Endothelial cell (in vitro differentiated cells): ENCODE results near the gene WFS1. TPM values are rescaled to one million over a fixed set of nuclear protein-coding genes. Genes with fewer than 3 reads are reported as not detected.

Source experiments
- DNase-seq: peaks from one replicate; pipeline ENCODE4 v3.0.0; 2021; ENCODE audit warnings: low spot score
- H3K27ac Mint-ChIP-seq: one replicate; pipeline ENCODE4 v1.8.0; 2021; ENCODE audit warnings: mixed read lengths, inconsistent platforms; ENCODE audit not compliant: unreplicated experiment
- H3K27me3 Mint-ChIP-seq: one replicate; pipeline ENCODE4 v1.8.0; 2021; ENCODE audit warnings: mild to moderate bottlenecking, moderate library complexity, mixed read lengths, inconsistent platforms; ENCODE audit not compliant: unreplicated experiment
- H3K36me3 Mint-ChIP-seq: one replicate; pipeline ENCODE4 v1.8.0; 2021; ENCODE audit warnings: mild to moderate bottlenecking, low read depth, mixed read lengths, inconsistent platforms; ENCODE audit not compliant: unreplicated experiment
- H3K4me1 Mint-ChIP-seq: one replicate; pipeline ENCODE4 v1.8.0; 2021; ENCODE audit warnings: mild to moderate bottlenecking, mixed read lengths, inconsistent platforms; ENCODE audit not compliant: unreplicated experiment
- H3K4me3 Mint-ChIP-seq: one replicate; pipeline ENCODE4 v1.8.0; 2021; ENCODE audit warnings: mild to moderate bottlenecking, mixed read lengths, inconsistent platforms; ENCODE audit not compliant: unreplicated experiment
- H3K9me3 Mint-ChIP-seq: one replicate; pipeline ENCODE4 v1.8.0; 2021; ENCODE audit warnings: mixed read lengths, inconsistent platforms; ENCODE audit not compliant: unreplicated experiment
- CTCF ChIP-seq: fragments of 200-600 bp; sonication (generic); IDR thresholded peaks from one replicate; pipeline ENCODE4 v1.5.0; 2021; ENCODE audit warnings: antibody characterized with exemption; ENCODE audit not compliant: unreplicated experiment
- total RNA-seq: library from RNA; stranded (reverse); fragmentation: NEBNext Ultra II Directional; extraction: Animal tissue kit (Norgen Biotek cat#: 25700); gene quantifications from one replicate; pipeline ENCODE4 v1.2.1, GENCODE V29; 2021; ENCODE audit not compliant: unreplicated experiment

The WFS1 gene
- total RNA-seq, 1 donor from 2014 or later: 53.2 TPM

GRCh38 chr4:6235012-6235411 is 34.6 kb upstream of the WFS1 start:
- TF ChIP-seq CTCF: no peak
- DNase-seq: no peak
- no peak overlapping the region for H3K27ac Mint-ChIP-seq
- H3K27me3 Mint-ChIP-seq: peaks cover 2% of the 10 kb centered on the region
- H3K9me3 Mint-ChIP-seq: no peaks in the 10 kb centered on the region
- H3K36me3 Mint-ChIP-seq: no peaks in the 10 kb centered on the region
- H3K4me3 Mint-ChIP-seq: no peak overlapping the region
- H3K4me1 Mint-ChIP-seq: no peaks in the 10 kb centered on the region

GRCh38 chr4:6235901-6236640 is 33.6 kb upstream of the WFS1 start:
- no peak for TF ChIP-seq CTCF
- no peak overlapping the region for H3K27ac Mint-ChIP-seq
- no peaks in the 10 kb centered on the region for H3K36me3 Mint-ChIP-seq
- no peak overlapping the region for H3K4me3 Mint-ChIP-seq
- peaks cover 2% of the 10 kb centered on the region for H3K27me3 Mint-ChIP-seq
- no peak for DNase-seq
- H3K4me1 Mint-ChIP-seq: no peaks in the 10 kb centered on the region
- no peaks in the 10 kb centered on the region for H3K9me3 Mint-ChIP-seq

- Mint-ChIP-seq H3K36me3 (no peaks in the 10 kb centered on the region), H3K4me3 (no peak overlapping the region), H3K9me3 (no peaks in the 10 kb centered on the region), H3K4me1 (no peaks in the 10 kb centered on the region), H3K27me3 (peaks cover 3% of the 10 kb centered on the region), H3K27ac (no peak overlapping the region)
- no peak for TF ChIP-seq CTCF
- DNase-seq: no peak
Measured at GRCh38 chr4:6236816-6237390, 32.7 kb upstream of the WFS1 start.

GRCh38 chr4:6239486-6239885 is 30.2 kb upstream of the WFS1 start:
- no peak overlapping the region for H3K4me3 Mint-ChIP-seq
- DNase-seq: no peak
- H3K36me3 Mint-ChIP-seq: no peaks in the 10 kb centered on the region
- TF ChIP-seq CTCF: no peak
- H3K4me1 Mint-ChIP-seq: no peaks in the 10 kb centered on the region
- no peak overlapping the region for H3K27ac Mint-ChIP-seq
- peaks cover 4% of the 10 kb centered on the region for H3K27me3 Mint-ChIP-seq
- no peaks in the 10 kb centered on the region for H3K9me3 Mint-ChIP-seq

GRCh38 chr4:6239968-6240367 is 29.7 kb upstream of the WFS1 start:
- no peak for TF ChIP-seq CTCF
- Mint-ChIP-seq H3K27ac (no peak overlapping the region), H3K36me3 (peaks cover 5% of the 10 kb centered on the region), H3K4me1 (no peaks in the 10 kb centered on the region), H3K9me3 (peaks cover 4% of the 10 kb centered on the region), H3K4me3 (no peak overlapping the region), H3K27me3 (peaks cover 6% of the 10 kb centered on the region)
- DNase-seq: no peak
